GM12872 (cell line): ENCODE results near the gene ABCB6.

ENCODE experiments used
- TF ChIP-seq, protein P1 (sequence below): IDR thresholded peaks from 3 replicates; pipeline ENCODE4 v1.5.1; 2011; ENCODE audit warnings: low read depth, mild to moderate bottlenecking, low read length, moderate library complexity; ENCODE audit not compliant: insufficient read depth

The ABCB6 gene

GRCh38 chr2:219215871-219216534, 2.8 kb downstream of the ABCB6 start:
- TF ChIP-seq, protein P1, sequence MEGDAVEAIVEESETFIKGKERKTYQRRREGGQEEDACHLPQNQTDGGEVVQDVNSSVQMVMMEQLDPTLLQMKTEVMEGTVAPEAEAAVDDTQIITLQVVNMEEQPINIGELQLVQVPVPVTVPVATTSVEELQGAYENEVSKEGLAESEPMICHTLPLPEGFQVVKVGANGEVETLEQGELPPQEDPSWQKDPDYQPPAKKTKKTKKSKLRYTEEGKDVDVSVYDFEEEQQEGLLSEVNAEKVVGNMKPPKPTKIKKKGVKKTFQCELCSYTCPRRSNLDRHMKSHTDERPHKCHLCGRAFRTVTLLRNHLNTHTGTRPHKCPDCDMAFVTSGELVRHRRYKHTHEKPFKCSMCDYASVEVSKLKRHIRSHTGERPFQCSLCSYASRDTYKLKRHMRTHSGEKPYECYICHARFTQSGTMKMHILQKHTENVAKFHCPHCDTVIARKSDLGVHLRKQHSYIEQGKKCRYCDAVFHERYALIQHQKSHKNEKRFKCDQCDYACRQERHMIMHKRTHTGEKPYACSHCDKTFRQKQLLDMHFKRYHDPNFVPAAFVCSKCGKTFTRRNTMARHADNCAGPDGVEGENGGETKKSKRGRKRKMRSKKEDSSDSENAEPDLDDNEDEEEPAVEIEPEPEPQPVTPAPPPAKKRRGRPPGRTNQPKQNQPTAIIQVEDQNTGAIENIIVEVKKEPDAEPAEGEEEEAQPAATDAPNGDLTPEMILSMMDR: no peak

- TF ChIP-seq, protein P1: no peak
Measured at GRCh38 chr2:219214786-219215185, 4.0 kb downstream of the ABCB6 start.

DNA sequence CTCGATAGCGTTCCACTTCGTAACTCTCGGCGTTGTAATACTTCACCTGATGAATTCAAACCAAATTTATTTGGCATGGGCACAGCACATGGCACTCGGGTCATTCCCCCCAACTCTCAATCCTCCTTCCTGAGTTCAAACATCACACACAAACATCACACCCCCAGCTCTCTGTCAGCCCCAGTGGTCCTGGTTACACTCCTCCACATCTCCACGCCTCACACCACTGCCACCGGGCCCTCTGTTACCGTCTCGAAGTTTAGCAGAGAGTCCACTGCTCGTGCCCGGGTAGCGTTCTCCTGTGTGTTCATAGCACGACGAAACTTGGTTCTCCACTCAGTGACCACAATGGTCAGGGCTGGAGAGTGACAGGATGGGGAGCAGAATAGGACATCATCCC, 4.6 kb downstream of the ABCB6 start:
- TF ChIP-seq, protein P1: no peak

- TF ChIP-seq, protein P1: no peak
Measured at GRCh38 chr2:219213486-219214071, 5.2 kb downstream of the ABCB6 start.

GRCh38 chr2:219213026-219213415, 5.7 kb downstream of the ABCB6 start:
- TF ChIP-seq, protein P1: no peak

DNA sequence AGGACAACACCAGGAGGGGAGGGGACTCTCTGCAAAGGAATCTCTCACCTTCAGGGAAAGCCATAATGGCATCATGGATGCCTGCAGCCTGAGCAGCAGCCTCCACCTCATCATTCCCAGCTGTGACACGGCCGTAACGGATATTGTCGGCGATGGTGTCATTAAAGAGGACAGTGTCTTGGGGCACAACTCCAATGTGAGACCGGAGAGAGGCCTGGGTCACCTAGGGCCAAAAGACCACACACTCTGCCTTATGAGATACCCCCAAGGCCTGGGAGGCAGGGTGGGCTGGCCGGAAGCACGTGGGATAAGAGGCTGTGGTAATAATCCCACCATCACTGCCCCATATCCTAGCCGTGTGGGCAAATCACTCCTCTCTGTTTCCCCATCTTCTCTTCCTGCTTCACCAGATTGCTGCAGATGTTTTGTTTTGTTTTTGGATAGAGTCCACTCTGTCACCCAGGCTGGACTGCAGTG, 7.8 kb downstream of the ABCB6 start:
- TF ChIP-seq, protein P1: no peak

DNA sequence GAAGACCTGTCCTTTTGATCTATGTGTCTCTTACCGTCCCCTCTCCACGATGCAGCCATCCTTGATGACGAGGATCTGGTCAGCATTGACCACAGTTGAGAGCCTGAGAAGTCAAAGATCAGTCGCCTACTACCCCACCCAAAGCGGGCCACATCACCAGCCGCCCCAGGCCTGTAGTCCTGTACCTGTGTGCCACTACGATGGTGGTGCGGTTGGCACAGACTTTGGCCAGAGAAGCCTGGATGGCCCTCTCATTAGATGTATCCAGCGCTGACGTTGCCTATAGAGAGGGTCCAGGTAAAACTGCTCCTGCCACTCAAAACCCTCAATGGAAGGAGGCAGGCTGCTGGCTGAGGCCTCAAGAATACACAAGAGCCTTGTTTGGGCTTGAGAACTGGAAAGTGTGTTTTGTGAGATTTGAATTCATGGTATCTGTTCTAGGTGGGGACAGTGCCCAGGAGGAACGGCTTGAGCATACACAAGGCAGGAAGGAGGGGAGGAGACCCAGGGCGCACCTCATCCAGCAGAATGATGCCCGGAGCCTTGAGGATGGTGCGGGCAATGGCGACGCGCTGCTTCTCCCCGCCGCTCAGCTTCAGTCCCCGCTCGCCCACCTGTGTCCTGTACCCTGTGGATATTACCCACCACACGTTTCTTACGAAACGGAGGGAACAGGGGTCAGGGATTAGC, 8.4 kb downstream of the ABCB6 start:
- TF ChIP-seq, protein P1: no peak
